Ovary (tissue), 10 donors: ENCODE data around the gene IGSF9. TPM values are rescaled to one million over a fixed set of nuclear protein-coding genes. Genes with fewer than 3 reads are reported as not detected.
A peak's percentile ranks its signal among the peaks of the same experiment; 100 is the strongest.

Source experiments
- DNase-seq, 5 donors: peaks; one replicate each; pipeline ENCODE4 v3.0.0-alpha.2; 2019 to 2020
- H3K27ac ChIP-seq, 2 donors: fragments of 200-600 bp; one replicate each; pipeline versions ENCODE4 v1.5.1 to v1.8.0; 2019 to 2022
- H3K27me3 ChIP-seq: fragments of 200-600 bp; one replicate; pipeline ENCODE4 v1.8.0; 2022
- H3K36me3 ChIP-seq: fragments of 200-600 bp; sonication (generic); one replicate; pipeline ENCODE4 v1.5.1; 2019
- H3K4me1 ChIP-seq: one replicate; pipeline ENCODE4 v1.8.1; 2013; ENCODE audit warnings: mild to moderate bottlenecking, moderate library complexity; ENCODE audit not compliant: insufficient read depth
- H3K4me3 ChIP-seq: fragments of 200-600 bp; sonication (generic); one replicate; pipeline ENCODE4 v1.5.1; 2017
- H3K9me3 ChIP-seq, 2 donors: fragments of 200-600 bp in 1 of 2; sonication (generic) in 1 of 2; one replicate each; pipeline versions ENCODE4 v1.5.1 to v1.8.1; 2013 to 2019; ENCODE audit warnings: mild to moderate bottlenecking in 1 of 2, moderate library complexity in 1 of 2
- CTCF ChIP-seq, 3 donors: fragments of 450-650 bp in 2 of 3; fragments of 200-600 bp in 1 of 3; IDR thresholded peaks; one replicate each; pipeline versions ENCODE4 v1.5.1 to v1.8.0; 2016 to 2022; ENCODE audit warnings: antibody characterized with exemption in 3 of 3, mild to moderate bottlenecking in 1 of 3
- EP300 ChIP-seq: sonication (generic); formaldehyde crosslinking; IDR thresholded peaks from one replicate; pipeline ENCODE4 v1.6.1; 2017; ENCODE audit warnings: antibody characterized with exemption
- POLR2A ChIP-seq: fragments of 450-650 bp; IDR thresholded peaks from one replicate; pipeline ENCODE4 v1.6.1; 2017; ENCODE audit warnings: antibody characterized with exemption, mild to moderate bottlenecking, moderate library complexity
- WGBS, 3 donors: extraction: QIAGEN DNeasy Blood & Tissue Kit in 1 of 3; methylation state at CpG; one replicate each; pipeline versions ENCODE4 v1.1.5 to v1.1.7; 2013 to 2017; 5-methylcytosine and 5-hydroxymethylcytosine counted together
- intact Hi-C, 4 donors: fragments of 100-400 bp; cut with DNase I; formaldehyde crosslinking; loops; one replicate each; pipeline versions ENCODE4 v1.11.0 to v1.15.1; 2022 to 2023
- long read RNA-seq, 3 donors: library from polyadenylated mRNA in 2 of 3; unstranded in 2 of 3; transcript quantifications; one replicate each; pipeline ENCODE4 v2.0.0 and lab custom pipeline, GENCODE V29; 2021 to 2026
- polyA plus RNA-seq, 2 donors: library from polyadenylated mRNA; stranded (reverse); fragments of 200-250 nt in 1 of 2; fragments of 350-450 nt in 1 of 2; fragmentation: Illumina TruSeq in 1 of 2; extraction: RNeasy Lipid Tissue Mini Kit (QIAGEN cat#74804) in 1 of 2; gene quantifications; one replicate each; pipeline ENCODE4 v1.2.3, GENCODE V29; 2013 to 2014
- total RNA-seq, 7 donors: library from RNA; depleted of rRNA in 2 of 7; stranded (reverse); fragments of >200 nt in 2 of 7; fragmentation: NEBNext Ultra II Directional in 3 of 7; extraction: Animal tissue kit (Norgen Biotek cat#: 25700) in 3 of 7; gene quantifications; one replicate each; pipeline versions ENCODE4 v1.1.0 to v1.2.4, GENCODE V29; 2016 to 2023
- donor health status: DM: no; HTN: no; CAD: no; lungs with moderate emphysema.
- donor health status: DM: no; HTN: no; CAD: no.
- donor health status: Bipolar disorder and iron deficiency.
- donor health status: DM: yes; HTN: yes; CAD: no.
- donor health status: DM: no; HTN: no; CAD: no.
- donor health status: DM: yes; HTN: yes; CAD: no.

The IGSF9 gene
- total RNA-seq (10 to 100 TPM in 1 of 7 donors, 1 to 10 TPM in 5, under 1 TPM in 1; 0.83 to 14.0 (median 2.0) TPM), polyA plus RNA-seq (under 1 TPM; 0.10 to 0.87 TPM)
- long read RNA-seq, donor 1, partial matches to known transcripts = 2 of 2 reads
- long read RNA-seq, donor 1, other reads (novel, unspliced or antisense) = 0 of 2 reads
- long read RNA-seq, donor 2 = 0 reads
- long read RNA-seq, donor 3, full-length matches to known transcripts = 1 of 6 reads
- long read RNA-seq, donor 3, partial matches to known transcripts = 2 of 6 reads
- long read RNA-seq, donor 3, other reads (novel, unspliced or antisense) = 3 of 6 reads

- Histone ChIP-seq H3K27me3 (no peaks in the 10 kb centered on the region), H3K4me1 (no peaks in the 10 kb centered on the region), H3K9me3 (no peaks in the 10 kb centered on the region), H3K36me3 (no peaks in the 10 kb centered on the region), H3K27ac (no peak within 1 kb of the TSS), H3K4me3 (peak within 1 kb of the TSS; percentile 36)
- WGBS, 3 donors = 1% methylated on average over 48 to 58 of the region's 58 CpGs
- peak; percentile 45 to 76 (median 73) for TF ChIP-seq CTCF (IDR thresholded peaks at IDR 0.05)
- TF ChIP-seq EP300 = no peak
- DNase-seq = peak; percentile 85 to 91 (median 90)
- intact Hi-C loops = loop anchor here in 1 of 4 donors (10.0 kb wide), 1 partner anchor 59 kb away; no protein-coding TSS in a partner anchor
These were observed at the start of gene IGSF9 for GRCh38 chr1:159945483-159946241. Gene IGSF9 (minus strand): TSS chr1:159945613. CDS start chr1:159943454, 2,159 bp downstream.

- H3K27me3 ChIP-seq = no peaks in the 10 kb centered on the region
- DNase-seq = no peak
- no peaks in the 10 kb centered on the region for H3K36me3 ChIP-seq
- no peaks in the 10 kb centered on the region for H3K4me1 ChIP-seq
- H3K4me3 ChIP-seq = no peak overlapping the region
- H3K27ac ChIP-seq = no peak overlapping the region
- no peaks in the 10 kb centered on the region for H3K9me3 ChIP-seq
- 71 to 82% (median 78%) methylated on average over 2 of the region's 2 CpGs for WGBS, 3 donors
- intact Hi-C loops = no loop called here
- TF ChIP-seq POLR2A = no peak
- no peak for TF ChIP-seq EP300
- no peak for TF ChIP-seq CTCF (IDR thresholded peaks at IDR 0.05)
These were observed 49.5 kb upstream of the IGSF9 start for GRCh38 chr1:159994896-159995295.

- WGBS, 3 donors = 37 to 61% (median 55%) methylated on average over 2 of the region's 2 CpGs
- Histone ChIP-seq H3K36me3 (no peaks in the 10 kb centered on the region), H3K9me3 (no peaks in the 10 kb centered on the region), H3K4me1 (no peaks in the 10 kb centered on the region), H3K27me3 (no peaks in the 10 kb centered on the region), H3K27ac (no peak overlapping the region), H3K4me3 (no peak overlapping the region)
- TF ChIP-seq CTCF (IDR thresholded peaks at IDR 0.05) (no peak), EP300 (no peak), POLR2A (no peak)
- intact Hi-C loops = no loop called here
- DNase-seq = no peak
These were observed 48.5 kb upstream of the IGSF9 start for GRCh38 chr1:159993911-159994310.

- Histone ChIP-seq H3K4me3 (no peak overlapping the region), H3K4me1 (no peaks in the 10 kb centered on the region), H3K27ac (no peak overlapping the region), H3K36me3 (no peaks in the 10 kb centered on the region), H3K27me3 (no peaks in the 10 kb centered on the region), H3K9me3 (no peaks in the 10 kb centered on the region)
- WGBS, 3 donors = 30 to 45% (median 44%) methylated on average over 1 of the region's 1 CpG
- intact Hi-C loops = no loop called here
- no peak for TF ChIP-seq EP300
- no peak for TF ChIP-seq POLR2A
- TF ChIP-seq CTCF (IDR thresholded peaks at IDR 0.05) = no peak
- DNase-seq = no peak
These were observed 46.7 kb upstream of the IGSF9 start for GRCh38 chr1:159992161-159992560.
